PFSK-1 (cell line): ENCODE results near the gene GDF2.

Experiments
- FOXP2 ChIP-seq: optimal IDR thresholded peaks from 2 replicates; pipeline ENCODE3; 2011; ENCODE audit warnings: borderline replicate concordance, control low read depth, inconsistent platforms; ENCODE audit not compliant: insufficient read depth; ENCODE audit errors: extremely low read length, extremely low read depth
- POLR2AphosphoS5 ChIP-seq: IDR thresholded peaks from 2 replicates; pipeline ENCODE4 v1.6.1; 2012; ENCODE audit warnings: low read depth, mild to moderate bottlenecking, control low read depth, low read length, moderate library complexity
- SIN3A ChIP-seq: IDR thresholded peaks from 2 replicates; pipeline ENCODE4 v1.6.1; 2012; ENCODE audit warnings: mild to moderate bottlenecking, low read length, moderate library complexity, borderline replicate concordance; ENCODE audit not compliant: insufficient read depth
- TAF1 ChIP-seq: IDR thresholded peaks from 2 replicates; pipeline ENCODE4 v1.6.1; 2012; ENCODE audit warnings: low read length, control low read depth, borderline replicate concordance; ENCODE audit not compliant: insufficient read depth

- TF ChIP-seq POLR2AphosphoS5 (no peak), SIN3A (no peak), TAF1 (no peak), FOXP2 (no peak)
Observed at GRCh38 chr10:47359101-47359500, 36.8 kb downstream of the GDF2 start.
